HG02678 (cell line): ENCODE data around the gene CLIP2.
"Not testable (repeated sequence)": the region's sequence is repeated elsewhere in the genome, so short reads cannot be mapped to it uniquely, and the experiment has no call there.

Source experiments
- ATAC-seq: cut with Tn5 transposase; IDR thresholded peaks from one replicate; pipeline ENCODE4 v1.9.1; 2021; ENCODE audit warnings: mild to moderate bottlenecking, moderate library complexity; ENCODE audit not compliant: unreplicated experiment

The CLIP2 gene

DNA sequence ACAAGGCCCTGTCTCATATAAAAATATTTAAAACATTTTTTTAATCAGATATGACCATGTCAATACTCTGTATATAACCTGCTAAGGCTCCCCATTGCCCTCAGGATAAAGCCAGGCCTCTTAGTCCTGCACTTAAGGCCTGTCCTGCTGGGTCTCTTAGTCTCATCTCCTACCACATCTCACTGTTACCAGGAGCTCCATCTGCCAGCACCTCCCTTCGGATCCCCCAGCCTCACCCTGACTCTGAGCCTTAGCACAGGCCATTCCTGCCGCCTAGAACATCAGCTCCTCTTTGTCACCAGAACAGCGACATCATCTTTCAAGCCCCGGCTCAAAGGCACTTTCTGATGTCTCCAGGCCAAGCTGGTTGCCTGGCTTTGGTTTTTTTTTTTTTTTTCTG, 138.8 kb downstream of the CLIP2 start:
- ATAC-seq, result no peak

DNA sequence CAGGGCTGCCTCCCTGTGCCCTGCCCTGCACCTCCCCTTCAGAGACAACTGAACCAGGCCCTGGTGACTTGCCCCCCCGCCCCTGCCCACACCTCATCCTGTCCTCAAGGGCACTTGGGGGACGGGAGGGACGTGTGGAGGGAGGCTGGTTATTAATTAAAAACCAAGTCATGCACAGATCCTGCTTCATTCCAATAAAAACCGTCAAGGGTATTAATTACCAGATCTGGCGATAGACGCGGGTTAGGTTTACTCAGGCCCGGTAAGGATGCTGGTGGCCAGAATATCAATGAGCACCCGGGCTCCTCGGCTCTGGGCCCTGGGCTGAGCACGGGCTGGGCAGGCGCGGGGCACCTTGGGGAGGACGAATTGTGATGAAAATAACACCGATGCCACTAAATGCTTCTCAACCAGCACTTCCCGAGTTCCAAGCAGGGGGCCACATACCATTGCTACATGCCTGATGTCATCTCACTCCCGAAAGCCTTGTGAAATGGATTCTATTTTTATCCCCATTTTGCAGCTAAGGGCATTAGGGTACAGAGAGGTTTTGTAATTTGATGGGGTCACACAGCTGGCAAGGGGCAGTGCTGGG, 140.0 kb downstream of the CLIP2 start:
- ATAC-seq, result no peak

DNA sequence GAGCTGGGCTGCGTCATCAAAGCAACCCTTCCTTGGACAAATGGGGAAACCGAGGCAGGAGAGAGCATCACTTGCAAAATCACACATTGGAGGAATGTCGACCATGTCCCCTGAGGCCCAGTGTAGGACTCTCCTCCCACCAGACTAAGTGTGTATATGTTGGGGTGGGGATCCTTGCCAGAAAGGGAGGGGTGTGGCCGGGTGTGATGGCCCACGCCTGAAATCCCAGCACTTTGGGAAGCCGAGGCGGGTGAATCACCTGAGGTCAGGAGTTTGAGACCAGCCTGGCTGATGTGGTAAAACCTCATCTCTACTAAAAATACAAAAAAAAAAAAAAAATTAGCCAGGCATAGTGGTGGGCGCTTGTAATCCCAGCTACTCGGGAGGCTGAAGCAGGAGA, 141.2 kb downstream of the CLIP2 start:
- not testable (repeated sequence) for ATAC-seq

DNA sequence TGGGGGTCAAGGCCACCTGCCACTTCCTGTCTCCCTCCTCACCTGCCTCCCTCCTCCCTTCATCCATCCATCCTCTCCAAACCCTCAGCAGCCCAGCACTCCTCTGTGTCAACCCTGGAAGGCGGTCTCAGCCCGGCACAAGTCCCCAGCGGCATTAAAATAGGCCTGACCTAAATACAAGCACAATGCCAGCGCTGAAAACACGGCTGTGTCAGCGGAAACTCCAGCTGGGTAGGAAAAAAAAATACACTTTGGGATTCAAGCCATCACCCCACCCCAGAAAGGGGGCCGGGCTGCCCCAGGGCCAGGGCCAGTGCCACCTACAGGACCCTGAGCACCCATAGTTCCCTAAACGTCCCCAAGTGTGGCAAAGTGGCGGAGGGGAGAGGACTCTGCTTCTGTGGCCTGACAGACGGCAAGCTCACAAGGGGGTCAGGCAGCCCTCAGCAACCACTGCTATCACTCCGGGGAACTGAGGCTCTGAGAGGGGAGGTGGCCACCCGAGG, 141.8 kb downstream of the CLIP2 start:
- ATAC-seq, result no peak

- not testable (repeated sequence) for ATAC-seq
Observed at GRCh38 chr7:74437291-74437571, 148.0 kb downstream of the CLIP2 start.

DNA sequence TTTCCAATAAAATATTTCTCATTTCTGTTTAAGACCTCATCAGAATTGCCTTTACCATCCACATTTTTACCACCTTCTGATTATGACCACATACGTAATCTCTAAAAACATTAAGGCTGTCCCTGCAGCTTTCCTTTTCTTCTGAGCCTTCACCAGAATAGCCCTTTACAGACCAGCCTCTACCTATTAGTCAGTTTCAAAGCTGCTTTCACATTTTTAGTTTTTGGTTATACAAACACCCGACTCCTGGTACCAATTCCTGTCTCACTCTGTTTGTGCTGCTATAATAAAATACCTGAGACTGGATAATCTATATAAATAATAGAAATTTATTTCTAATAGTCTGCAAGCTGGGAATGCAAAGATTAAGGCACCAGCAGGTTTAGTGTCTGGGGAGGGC, 149.1 kb downstream of the CLIP2 start:
- ATAC-seq, result no peak

GRCh38 chr7:74439541-74439940, 150.3 kb downstream of the CLIP2 start:
- no peak for ATAC-seq

- not testable (repeated sequence) for ATAC-seq
Observed at GRCh38 chr7:74440143-74440542, 150.9 kb downstream of the CLIP2 start.

DNA sequence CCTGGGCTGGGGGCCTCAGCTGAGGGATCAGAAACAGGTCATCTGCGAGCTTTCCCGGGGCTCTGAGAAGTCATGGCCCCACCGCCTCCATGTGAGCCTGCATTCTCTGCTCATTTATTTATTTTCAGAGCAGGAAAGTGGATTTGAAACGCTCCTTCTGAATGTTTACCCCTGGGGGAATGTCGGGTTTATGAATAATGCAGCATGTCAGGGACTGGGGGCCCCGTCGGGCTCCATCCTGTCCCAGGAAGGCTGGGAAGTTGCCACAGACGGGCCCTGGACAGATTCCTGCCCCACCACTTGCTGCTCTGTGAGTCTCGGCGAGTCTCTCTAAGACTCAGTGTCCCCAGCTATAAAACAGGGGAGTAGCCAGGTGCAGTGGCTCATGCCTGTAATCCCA, 152.6 kb downstream of the CLIP2 start:
- no peak for ATAC-seq

DNA sequence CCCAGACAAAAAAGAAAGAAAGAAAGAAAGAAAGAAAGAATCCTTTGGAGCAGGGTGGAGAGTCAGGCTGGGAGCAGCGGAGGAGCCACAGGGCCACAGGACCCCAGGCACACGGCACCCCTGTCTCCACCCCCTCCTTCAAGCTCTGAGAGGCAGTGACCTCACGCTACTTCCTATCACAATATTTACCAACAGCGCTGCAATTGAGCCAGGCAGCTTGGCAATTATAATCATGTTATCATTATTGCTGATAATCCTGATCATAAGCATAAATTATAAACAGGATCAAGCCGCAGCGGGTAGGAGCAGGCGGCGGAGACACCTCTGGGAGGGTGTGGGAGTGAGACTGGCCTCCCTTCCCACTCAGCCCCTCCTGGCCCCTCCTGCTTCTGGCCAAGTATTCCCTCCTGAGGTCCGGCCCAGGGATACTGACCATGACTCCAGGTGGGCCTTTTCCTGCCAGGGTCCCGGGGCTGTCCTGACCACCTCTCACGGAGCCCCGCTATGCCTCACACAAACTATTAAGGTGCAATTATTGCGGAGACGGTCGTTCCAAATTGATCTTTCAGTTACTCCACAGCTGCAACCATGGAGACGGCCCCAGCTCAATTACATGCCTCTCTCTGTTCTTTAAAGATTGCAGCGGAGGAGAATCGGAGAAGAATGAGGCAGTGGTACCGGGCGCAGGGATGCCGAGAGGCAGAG, 154.5 kb downstream of the CLIP2 start:
- no peak for ATAC-seq

DNA sequence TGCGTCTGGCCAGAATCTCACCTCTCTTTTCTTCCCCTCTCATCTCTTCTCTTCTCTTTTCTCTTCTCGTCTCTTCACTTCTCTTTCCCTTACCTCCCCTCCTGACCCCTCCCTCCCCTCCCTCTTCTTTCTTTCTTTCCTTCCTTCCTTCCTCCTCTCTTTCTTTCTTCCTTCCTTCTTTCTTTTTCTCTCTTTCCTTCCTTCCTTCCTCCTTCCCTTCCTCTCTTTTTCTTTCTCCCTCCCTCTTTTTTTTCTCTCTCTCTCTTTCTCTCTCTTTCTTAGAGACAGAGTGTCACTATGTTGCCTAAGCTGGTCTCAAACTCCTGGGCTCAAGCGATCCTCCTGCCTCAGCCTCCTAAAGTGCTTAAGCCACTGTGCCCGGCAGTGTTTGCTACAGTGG, 159.9 kb downstream of the CLIP2 start:
- ATAC-seq, result no peak

- ATAC-seq, result no peak
Observed at GRCh38 chr7:74449809-74450397, 160.7 kb downstream of the CLIP2 start.

- no peak for ATAC-seq
Observed at GRCh38 chr7:74452748-74453321, 163.6 kb downstream of the CLIP2 start.

DNA sequence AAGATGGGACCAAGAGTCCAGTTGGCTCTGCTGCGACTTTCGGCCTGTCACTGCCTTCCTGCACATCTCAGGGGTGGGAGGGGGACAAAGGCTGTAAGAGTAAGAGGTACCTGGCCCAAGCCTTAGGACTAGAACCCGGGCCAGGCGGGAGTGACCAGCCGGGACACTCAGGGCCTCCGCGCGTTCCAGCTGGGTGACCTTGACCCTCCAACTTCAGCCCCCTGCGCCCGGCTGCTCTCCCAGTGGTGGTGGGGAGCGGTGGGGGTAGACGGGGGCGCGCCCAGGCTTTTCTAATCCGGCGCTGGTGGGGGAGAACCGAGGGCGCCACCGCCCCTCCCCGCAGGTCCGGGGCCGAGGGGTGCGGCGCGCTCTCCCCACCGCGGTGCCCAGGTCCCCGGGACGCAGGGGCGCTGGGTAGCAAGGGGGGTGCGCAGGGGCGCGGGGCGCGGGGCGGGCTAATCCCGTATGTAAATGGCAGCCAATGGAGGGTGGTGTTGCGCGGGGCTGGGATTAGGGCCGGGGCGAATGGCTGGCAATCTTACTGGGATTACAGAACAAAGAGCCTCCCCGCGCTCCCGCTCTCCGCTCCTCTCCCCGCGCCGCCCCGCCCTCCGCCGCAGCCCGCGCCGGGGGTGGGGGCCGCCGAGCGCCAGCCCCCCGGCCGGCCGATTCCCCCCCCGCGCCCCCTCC, 164.3 kb downstream of the CLIP2 start, which contains the start of gene GTF2IRD1:
GTF2IRD1 (plus strand) TSS at position 585 of the 690 bp plus-strand sequence. CDS start 54,175 bp downstream, outside the sequence.
- ATAC-seq, result peak; percentile 42

DNA sequence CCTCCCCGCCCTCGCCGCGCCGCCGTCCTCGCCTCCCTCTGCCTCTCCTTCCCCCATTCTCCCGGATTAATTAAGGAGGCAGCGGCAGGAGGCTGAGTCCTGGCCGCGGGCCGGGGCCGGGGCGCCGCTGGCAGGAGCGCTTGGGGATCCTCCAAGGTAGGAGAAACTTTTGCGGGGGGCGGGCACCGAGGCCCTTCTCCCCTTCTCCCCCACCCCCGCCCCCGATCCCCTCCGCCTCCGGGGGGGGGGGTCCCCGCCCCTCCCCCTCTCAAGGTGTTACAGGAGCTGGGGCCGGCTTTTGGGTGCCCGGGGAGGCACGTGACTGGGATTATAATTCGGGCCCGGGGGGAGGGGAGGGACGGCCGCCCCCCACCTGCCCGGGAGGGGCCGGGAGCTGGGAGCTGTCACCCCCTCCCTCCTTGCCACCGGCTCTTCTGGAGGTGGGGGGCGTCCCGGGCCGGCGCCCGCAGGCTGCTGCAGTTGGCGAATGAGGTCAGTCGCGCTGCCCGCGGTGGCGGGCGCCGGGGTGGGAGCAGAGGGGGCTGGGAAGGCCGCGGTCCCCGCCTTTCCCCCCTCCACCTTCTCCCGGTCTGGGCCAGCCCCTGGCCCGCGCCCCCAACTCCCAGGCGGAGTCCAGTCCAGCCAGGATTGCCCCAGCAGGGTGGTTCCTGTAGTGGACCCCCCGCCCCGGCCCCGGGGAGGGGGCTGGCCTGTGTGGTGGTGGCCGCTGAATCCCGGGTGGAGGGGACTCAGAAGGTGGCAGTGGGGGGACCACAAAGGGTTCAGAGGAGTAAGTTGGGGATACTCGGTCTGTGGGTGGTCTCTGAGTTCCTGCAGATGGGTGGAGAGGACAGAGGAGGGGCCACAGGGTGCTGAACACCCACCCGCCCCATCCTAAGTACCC, 165.1 kb downstream of the CLIP2 start:
- ATAC-seq, result no peak

DNA sequence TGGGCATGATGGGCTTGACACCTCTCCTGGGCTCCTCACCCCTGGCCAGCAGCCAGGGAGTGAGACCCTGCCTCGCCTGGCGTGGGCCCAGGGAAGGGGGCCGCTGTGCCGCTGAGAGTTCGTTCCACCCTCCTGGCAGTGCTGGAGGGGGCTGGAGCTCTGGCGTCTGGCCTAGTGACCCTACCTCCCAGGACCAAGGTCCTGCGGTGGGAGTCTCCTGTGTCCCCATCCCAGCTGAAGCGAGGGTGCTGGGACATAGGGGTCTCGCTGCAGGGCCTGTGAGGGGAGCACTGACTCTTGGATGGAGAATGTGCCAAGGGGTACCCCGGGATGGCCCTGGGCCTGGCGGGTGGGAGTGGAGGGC, 165.7 kb downstream of the CLIP2 start:
- ATAC-seq, result no peak

DNA sequence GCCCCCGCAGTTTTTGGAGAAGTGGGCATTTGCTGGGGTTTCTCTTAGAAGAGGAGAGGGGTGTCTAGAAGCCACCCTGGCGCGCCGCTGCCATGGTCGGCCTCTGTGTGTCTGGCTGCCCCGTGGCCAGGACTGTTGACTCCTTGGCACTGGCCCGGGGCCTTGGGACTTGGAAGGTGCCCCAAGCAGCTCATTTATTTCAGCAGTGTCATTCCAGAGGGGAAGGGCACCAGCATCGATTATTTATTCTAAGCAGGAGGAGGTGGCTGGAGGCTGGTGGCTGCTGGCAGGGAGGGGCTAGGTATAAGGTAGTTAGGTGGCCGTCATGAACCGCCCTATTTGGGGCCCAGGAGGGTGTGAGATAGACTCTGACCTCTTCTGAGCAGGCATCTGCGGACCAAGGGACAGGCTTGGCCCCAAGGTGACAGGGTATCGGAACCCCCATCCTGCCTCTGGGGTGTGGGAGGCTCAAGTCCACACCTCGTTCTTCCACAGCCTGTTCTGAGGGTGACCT, 166.1 kb downstream of the CLIP2 start:
- ATAC-seq, result no peak
